ENCODE results near the gene PCDHB5. TPM values are rescaled to one million over a fixed set of nuclear protein-coding genes. Genes with fewer than 3 reads are reported as not detected.
A peak's percentile ranks its signal among the peaks of the same experiment; 100 is the strongest.
"Not testable (repeated sequence)": the region's sequence is repeated elsewhere in the genome, so short reads cannot be mapped to it uniquely, and the experiment has no call there.

PCDHB5 gene
- total and polyA plus RNA-seq, 9 of the 15 experiments (the other 6 are each of a cell fraction or from before 2014, with no cell fraction given): not detected

- DNase-seq (ENCODE audit: extremely low read depth in 1 of 4, low spot score in 3 of 4); H3K9me1 ChIP-seq (ENCODE audit: control insufficient read depth, insufficient read depth, low read length); POLR2A ChIA-PET; H4K20me1 ChIP-seq (replicated peaks; ENCODE audit: control insufficient read depth, insufficient read depth, low read length); H3K27ac ChIP-seq (ENCODE audit: extremely low read depth, low read depth, low read length); H3K79me2 ChIP-seq (ENCODE audit: control insufficient read depth, insufficient read depth, low read length); H3K36me3 ChIP-seq (ENCODE audit: control insufficient read depth, insufficient read depth, low read length); H3K4me2 ChIP-seq (ENCODE audit: insufficient read depth, low read length); ATAC-seq; H2AFZ ChIP-seq (ENCODE audit: low read depth, low read length); H3K9ac ChIP-seq (ENCODE audit: insufficient read depth in 1 of 2, low read depth in 2 of 2, low read length in 2 of 2); H3K9me3 ChIP-seq (replicated peaks; ENCODE audit: control insufficient read depth, insufficient read depth, low read depth, low read length); CTCF ChIA-PET (ENCODE audit: low intra/inter-chr PET ratio); in situ Hi-C loops (cut with MboI); H3K4me1 ChIP-seq (replicated peaks in 1 of 2; ENCODE audit: control insufficient read depth in 2 of 2, insufficient read depth in 2 of 2, low read length in 2 of 2); H3K27me3 ChIP-seq (ENCODE audit: control insufficient read depth in 2 of 2, insufficient read depth in 2 of 2, low read length in 2 of 2); intact Hi-C loops (cut with micrococcal nuclease); BruUV-seq (replicated peaks); H3K4me3 ChIP-seq; FAIRE-seq: not testable (repeated sequence)
- WGBS (ENCODE audit: insufficient coverage, low coverage, missing lambda C conversion rate): 7% methylated on average over 23 of the region's 38 CpGs
Measured at GRCh38 chr5:141096586-141096985, 38.4 kb upstream of the PCDHB5 start.

DNA sequence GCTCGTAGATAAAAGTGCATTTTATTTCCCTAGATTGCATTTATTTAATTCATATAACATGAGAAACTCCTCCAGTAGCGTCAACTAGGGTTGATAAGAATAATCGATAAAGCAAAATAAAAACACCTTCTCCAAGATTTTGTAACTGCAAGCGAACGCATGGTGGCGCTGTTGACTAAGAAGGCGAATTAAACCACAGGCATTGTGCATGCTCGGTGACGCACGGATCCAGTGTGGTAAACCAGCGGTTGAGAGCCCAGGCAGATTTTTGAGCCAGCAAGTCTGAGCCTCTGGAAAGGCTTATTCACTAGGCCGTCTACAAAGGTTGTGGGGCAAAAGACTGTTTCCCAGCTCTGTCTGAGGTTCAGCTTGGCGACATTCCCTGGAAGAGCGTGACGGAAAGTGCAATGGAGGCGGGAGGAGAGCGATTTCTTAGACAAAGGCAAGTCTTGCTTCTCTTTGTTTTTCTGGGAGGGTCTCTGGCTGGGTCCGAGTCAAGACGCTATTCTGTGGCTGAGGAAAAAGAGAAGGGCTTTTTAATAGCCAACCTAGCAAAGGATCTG is 34.7 kb upstream of the PCDHB5 start, which contains the start of gene PCDHB3:
TSS of gene PCDHB3 (plus strand) at position 231 of the 563 bp plus-strand sequence. CDS start at position 408, 177 bp downstream.
- Histone ChIP-seq H4K20me1 (replicated peaks; ENCODE audit: control insufficient read depth, insufficient read depth, low read length) (no peaks in the 10 kb centered on the region), H3K4me1 (replicated peaks in 1 of 2; ENCODE audit: control insufficient read depth in 2 of 2, insufficient read depth in 2 of 2, low read length in 2 of 2) (no peaks in the 10 kb centered on the region), H3K9me3 (replicated peaks; ENCODE audit: control insufficient read depth, insufficient read depth, low read depth, low read length) (no peaks in the 10 kb centered on the region), H3K4me2 (ENCODE audit: insufficient read depth, low read length) (no peak within 1 kb of the TSS), H2AFZ (ENCODE audit: low read depth, low read length) (no peak within 1 kb of the TSS), H3K36me3 (ENCODE audit: control insufficient read depth, insufficient read depth, low read length) (no peaks in the 10 kb centered on the region), H3K27ac (ENCODE audit: extremely low read depth, low read depth, low read length) (no peak within 1 kb of the TSS), H3K27me3 (ENCODE audit: control insufficient read depth in 2 of 2, insufficient read depth in 2 of 2, low read length in 2 of 2) (no peaks in the 10 kb centered on the region), H3K9ac (ENCODE audit: insufficient read depth in 1 of 2, low read depth in 2 of 2, low read length in 2 of 2) (no peak within 1 kb of the TSS), H3K79me2 (ENCODE audit: control insufficient read depth, insufficient read depth, low read length) (no peaks in the 10 kb centered on the region), H3K9me1 (ENCODE audit: control insufficient read depth, insufficient read depth, low read length) (no peaks in the 10 kb centered on the region), H3K4me3 (no peak within 1 kb of the TSS)
- peak; percentile 23 to 48 (median 41) for DNase-seq (ENCODE audit: extremely low read depth in 1 of 4, low spot score in 3 of 4)
- intact Hi-C loops (cut with micrococcal nuclease): no loop called here
- peak; percentile 42 to 65 (median 52) for TF ChIP-seq CTCF (IDR thresholded peaks at IDR 0.05 in 2 of 3, conservative IDR thresholded peaks at IDR 0.05 in 1 of 3; ENCODE audit: insufficient read depth in 2 of 3, low read depth in 1 of 3, low read length in 3 of 3)
- 0 out of 4 replicates have a peak, but pooled peaks of 1 of the 2 experiments have one; percentile 7 for TF ChIP-seq RAD21 (CRISPR knock-in tag; conservative IDR thresholded peaks at IDR 0.05 in 1 of 2, IDR thresholded peaks at IDR 0.05 in 1 of 2)
- TF ChIP-seq HLTF (IDR thresholded peaks at IDR 0.05): no peak
- ATAC-seq: peak; percentile 75
- in situ Hi-C loops (cut with MboI): no loop called here
- ChIA-PET POLR2A (interaction anchor here (0.7 kb wide), 1 partner anchor 14 kb away, joined by 3 read pairs; no protein-coding TSS in a partner anchor), CTCF (ENCODE audit: low intra/inter-chr PET ratio) (no interaction called here)
- 9% methylated on average over 19 of the region's 19 CpGs for WGBS (ENCODE audit: insufficient coverage, low coverage, missing lambda C conversion rate)
- no TSS peak for BruUV-seq (replicated peaks)
- FAIRE-seq: peak; percentile 71
